ENCODE results near the gene GAL.

The GAL gene

DNA sequence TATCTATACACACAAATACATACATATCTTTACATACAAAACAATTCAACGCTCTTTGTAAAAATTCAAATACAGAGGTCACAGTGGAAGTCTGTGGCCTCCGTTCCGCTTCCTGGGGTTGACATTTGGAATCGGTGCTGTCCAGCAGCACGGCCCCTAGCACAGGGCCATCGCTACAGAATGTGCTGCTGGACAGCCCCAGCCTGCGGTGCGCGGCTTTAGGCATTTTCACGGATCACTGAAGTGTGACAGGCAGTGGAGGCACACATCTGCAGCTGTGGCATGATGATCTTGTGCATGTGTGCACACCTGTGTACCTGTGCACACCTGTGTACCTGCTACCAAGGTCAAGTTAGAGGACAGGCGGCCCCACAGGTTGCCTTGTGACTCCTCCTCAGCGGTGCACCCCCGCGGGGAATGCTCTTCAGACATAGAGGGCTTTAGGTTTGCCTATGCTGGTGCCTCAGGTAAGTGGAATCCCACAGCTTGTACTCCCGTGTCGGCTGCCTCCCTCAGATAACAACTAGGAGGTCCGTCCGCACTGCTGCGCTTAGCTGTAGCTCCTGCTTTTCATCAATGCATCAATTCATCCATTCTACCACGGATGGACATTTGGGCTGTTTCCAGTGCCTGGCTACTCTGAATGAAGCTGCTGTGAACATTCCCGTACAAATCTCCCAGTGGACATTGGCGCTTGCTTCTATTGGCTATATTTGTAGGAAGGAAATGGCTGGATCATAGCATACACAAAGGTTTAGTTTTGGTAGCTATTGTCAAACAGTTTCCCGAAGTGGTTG is 29.9 kb downstream of the GAL start:
- no peak for DNase-seq

- DNase-seq = no peak
Observed at GRCh38 chr11:68715456-68716122, 31.2 kb downstream of the GAL start.

- DNase-seq = no peak
Observed at GRCh38 chr11:68721075-68721474, 36.7 kb downstream of the GAL start.

GRCh38 chr11:68722143-68722542 is 37.8 kb downstream of the GAL start:
- DNase-seq = no peak

DNA sequence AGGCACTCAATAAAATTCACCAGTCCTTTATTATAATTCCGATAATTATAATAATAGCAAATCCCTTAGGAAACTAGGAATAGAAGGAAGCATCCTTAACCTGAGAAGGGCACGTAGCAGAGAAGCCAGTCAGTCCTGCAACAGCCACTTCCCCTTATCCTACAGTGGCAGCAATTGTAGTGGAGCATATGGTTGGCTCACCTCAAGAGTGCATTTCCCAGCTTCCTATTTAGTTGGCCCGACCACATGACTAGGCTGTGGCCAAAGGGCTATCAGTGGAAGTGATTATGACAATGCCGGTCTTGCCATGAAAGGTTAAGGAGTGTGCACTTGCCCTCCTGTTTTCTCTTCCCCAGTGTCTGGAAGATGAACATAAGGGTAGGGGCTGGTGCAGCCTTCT is 39.9 kb downstream of the GAL start:
- no peak for DNase-seq

GRCh38 chr11:68727783-68728182 is 43.4 kb downstream of the GAL start:
- DNase-seq = no peak

DNA sequence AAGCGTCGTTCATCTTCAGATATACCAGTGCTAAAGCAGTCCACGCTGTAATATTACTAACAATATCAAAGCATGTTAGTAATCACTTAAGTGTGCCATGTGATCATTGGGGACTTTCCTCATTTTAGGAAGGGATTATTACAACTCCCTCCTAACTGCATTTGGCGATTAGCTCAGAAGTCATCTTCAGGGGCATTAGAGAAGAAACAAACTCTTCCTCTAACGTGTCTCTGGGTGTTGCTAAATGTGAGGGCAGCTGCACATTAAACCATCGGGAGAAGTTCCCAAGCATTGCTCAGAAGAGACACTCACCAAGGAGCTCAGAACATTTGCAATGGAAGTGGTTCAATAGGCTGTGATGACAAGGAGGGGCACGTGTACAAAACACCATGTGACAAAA is 49.8 kb downstream of the GAL start:
- DNase-seq = no peak

DNA sequence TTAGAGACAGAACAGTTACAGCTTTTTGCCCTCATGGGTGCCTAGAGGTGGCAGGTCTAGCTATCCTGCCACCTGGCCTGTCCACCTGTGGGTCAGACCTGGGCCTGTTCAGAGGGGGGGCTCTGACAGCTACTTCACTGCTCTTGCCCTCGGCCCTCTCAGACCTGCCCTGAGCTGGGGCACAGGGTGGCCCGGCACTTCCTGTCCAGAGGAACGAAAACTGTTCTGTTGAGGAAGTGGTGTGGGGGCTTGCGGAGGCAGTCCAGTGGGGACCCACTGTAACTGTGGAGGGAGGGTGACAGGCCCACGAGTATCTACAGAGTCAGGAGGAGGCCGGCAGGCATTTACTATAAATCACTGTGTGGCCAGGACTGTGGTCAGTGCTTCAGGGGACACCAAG is 50.8 kb downstream of the GAL start:
- no peak for DNase-seq

DNA sequence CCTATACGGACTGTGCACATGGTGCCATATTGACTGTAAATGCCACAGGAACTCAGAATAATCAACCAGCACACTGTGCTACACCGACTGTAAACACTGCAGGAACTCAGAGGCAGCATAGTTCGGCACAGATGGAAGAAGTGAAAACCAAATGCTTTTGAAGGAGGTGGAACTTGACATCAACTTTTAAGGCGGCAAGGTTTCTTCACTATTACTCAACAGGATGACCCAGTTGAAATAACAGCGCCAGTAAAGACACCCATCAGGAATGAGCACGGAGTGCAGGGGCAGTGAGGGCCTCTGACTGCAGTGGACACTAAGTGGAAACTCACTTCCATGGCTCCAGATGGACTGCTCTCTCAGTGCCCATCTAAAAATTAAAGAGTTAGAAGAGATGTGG is 51.3 kb downstream of the GAL start:
- no peak for DNase-seq

Measured in NCI-H1092 (cell line).